Choroid plexus epithelial cell (primary cell): ENCODE data around the gene ZNF564.
A peak's percentile ranks its signal among the peaks of the same experiment; 100 is the strongest.

ENCODE experiments used
- DNase-seq: peaks from one replicate; pipeline ENCODE4 v3.0.0-alpha.2; 2010; ENCODE audit warnings: low read depth
- H3K4me3 ChIP-seq: 2 replicates; pipeline ENCODE4 v1.5.1; 2011; ENCODE audit warnings: low read depth, mild to moderate bottlenecking, control low read depth, low read length, moderate library complexity
- CTCF ChIP-seq: conservative IDR thresholded peaks from 2 replicates; pipeline ENCODE4 v1.5.1; 2011; ENCODE audit warnings: low read depth, mild to moderate bottlenecking, control low read depth, inconsistent platforms, low read length, moderate library complexity

Gene ZNF564

DNA sequence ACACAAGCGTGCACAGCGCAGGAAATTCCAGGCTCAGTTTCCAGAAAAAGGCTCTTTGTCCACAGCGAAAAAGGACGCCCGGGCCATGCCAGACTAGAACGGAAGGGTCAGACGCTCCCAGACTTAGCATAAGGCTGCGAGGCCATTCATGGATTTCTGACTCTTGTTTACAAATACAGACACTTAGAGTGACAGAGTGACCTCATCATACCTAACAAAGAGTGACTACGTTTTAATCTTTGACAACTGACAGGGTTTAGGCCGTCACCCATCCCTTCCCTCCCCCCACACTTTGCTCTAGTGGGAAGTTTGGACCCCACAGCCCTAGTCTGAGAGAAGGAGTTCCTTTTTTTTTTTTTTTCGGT, 66.2 kb downstream of the ZNF564 start:
- TF ChIP-seq CTCF: no peak
- peak overlapping the region; percentile 80 for H3K4me3 ChIP-seq
- DNase-seq: no peak

GRCh38 chr19:12484371-12485051, 66.8 kb downstream of the ZNF564 start, which contains the start of gene ZNF709:
TSS of gene ZNF709 (minus strand) at chr19:12484816. CDS start at chr19:12484657, 159 bp downstream.
- DNase-seq: peak; percentile 83
- H3K4me3 ChIP-seq: peak within 1 kb of the TSS; percentile 80
- TF ChIP-seq CTCF: no peak

GRCh38 chr19:12484011-12484370, 67.3 kb downstream of the ZNF564 start:
- DNase-seq: peak; percentile 7
- peak overlapping the region; percentile 80 for H3K4me3 ChIP-seq
- TF ChIP-seq CTCF: no peak

DNA sequence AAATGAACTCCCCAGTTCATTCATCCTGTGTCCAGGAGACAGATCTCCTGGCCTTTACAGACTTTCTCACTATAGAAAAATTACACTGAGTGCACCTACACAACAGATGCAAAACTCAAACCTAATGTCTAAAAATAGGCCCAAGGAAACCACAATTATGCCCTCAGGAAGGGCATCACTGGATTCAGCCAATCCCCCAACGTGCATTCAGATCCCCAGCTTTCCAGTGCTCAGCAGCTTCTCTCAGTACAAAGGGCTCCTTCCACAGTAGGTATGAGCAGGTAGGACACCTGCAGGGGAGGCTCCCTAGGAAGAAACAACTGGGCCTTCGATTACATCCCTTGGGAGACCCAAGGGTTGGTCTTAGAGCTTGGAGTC, 68.8 kb downstream of the ZNF564 start:
- no peak overlapping the region for H3K4me3 ChIP-seq
- no peak for TF ChIP-seq CTCF
- no peak for DNase-seq

GRCh38 chr19:12481781-12482508, 69.3 kb downstream of the ZNF564 start:
- H3K4me3 ChIP-seq: no peak overlapping the region
- peak; percentile 5 for DNase-seq
- no peak for TF ChIP-seq CTCF

DNA sequence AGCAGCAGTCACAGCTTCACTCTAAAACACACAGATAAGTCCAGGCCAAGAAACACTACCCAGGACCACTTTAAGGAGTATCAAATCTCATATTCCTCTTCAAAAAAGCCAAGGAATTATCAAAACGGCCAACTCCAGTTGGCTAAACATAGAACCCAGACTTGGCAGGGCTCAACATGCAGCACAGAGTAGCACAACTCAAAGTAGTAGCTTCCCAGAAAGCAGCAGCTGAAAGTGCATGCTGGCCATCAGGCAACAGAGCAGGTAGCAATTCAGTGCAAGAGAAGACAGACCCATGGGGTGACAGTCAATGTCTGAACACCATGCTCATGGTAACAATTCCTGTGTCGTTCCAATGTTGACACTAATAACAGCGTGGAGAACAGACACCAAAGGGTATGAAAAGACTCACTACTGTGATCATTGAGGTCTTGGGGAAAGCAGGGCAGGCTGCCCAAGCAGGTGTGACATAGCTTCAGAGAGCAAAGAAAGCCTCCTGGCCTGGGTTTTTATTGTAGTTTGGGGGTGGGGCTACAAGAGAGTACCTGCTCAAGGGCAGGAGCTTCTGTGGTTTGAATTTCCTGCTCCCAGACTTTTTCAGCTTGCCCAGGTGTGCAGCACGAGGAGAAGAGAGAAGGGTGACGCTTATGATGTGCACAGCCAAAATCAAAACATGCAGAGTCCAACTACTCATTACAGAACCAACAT, 72.9 kb downstream of the ZNF564 start:
- TF ChIP-seq CTCF: no peak
- DNase-seq: no peak
- no peak overlapping the region for H3K4me3 ChIP-seq
